Psoas muscle (tissue), 8 donors: Measurements from ENCODE around the gene CACNA2D1. TPM values are rescaled to one million over a fixed set of nuclear protein-coding genes. Genes with fewer than 3 reads are reported as not detected.

Experiments used
- ATAC-seq, 4 donors: fragments of 200-7000 bp; cut with Tn5 transposase; one replicate each; pipeline ENCODE4 v1.9.1; 2020; ENCODE audit warnings: moderate library complexity in 3 of 4, mild to moderate bottlenecking in 2 of 4
- DNase-seq, 2 donors: peaks; one replicate each; pipeline ENCODE4 v3.0.0-alpha.2; 2020
- H3K27ac ChIP-seq: fragments of 200-600 bp; one replicate; pipeline ENCODE4 v1.8.0; 2022
- H3K27me3 ChIP-seq, 3 donors: fragments of 200-600 bp in 1 of 3; one replicate each; pipeline versions ENCODE4 v1.6.1 to v1.8.0; 2013 to 2022; ENCODE audit warnings: low read length in 2 of 3, mild to moderate bottlenecking in 2 of 3, moderate library complexity in 1 of 3; ENCODE audit not compliant: insufficient read depth in 3 of 3
- H3K36me3 ChIP-seq, 2 donors: fragments of 200-600 bp in 1 of 2; one replicate each; pipeline versions ENCODE4 v1.6.1 to v1.8.0; 2013 to 2022; ENCODE audit warnings: low read depth in 1 of 2, mild to moderate bottlenecking in 1 of 2, moderate library complexity in 1 of 2; ENCODE audit not compliant: insufficient read depth in 1 of 2
- H3K4me1 ChIP-seq: fragments of 200-600 bp; one replicate; pipeline ENCODE4 v1.8.0; 2022
- H3K4me3 ChIP-seq: fragments of 200-600 bp; one replicate; pipeline ENCODE4 v1.8.0; 2022; ENCODE audit warnings: mild to moderate bottlenecking
- H3K9me3 ChIP-seq: fragments of 200-600 bp; one replicate; pipeline ENCODE4 v1.8.0; 2022
- WGBS, 3 donors: extraction: QIAGEN DNeasy Blood & Tissue Kit; methylation state at CpG; one replicate each; pipeline versions ENCODE4 v1.1.6 to v1.1.7; 2013; 5-methylcytosine and 5-hydroxymethylcytosine counted together
- intact Hi-C, 2 donors: fragments of 100-400 bp; cut with DNase I; formaldehyde crosslinking; loops; one replicate each; pipeline versions ENCODE4 v1.11.0 to v1.14.2; 2022
- polyA plus RNA-seq, 3 donors: library from polyadenylated mRNA; stranded (reverse); fragments of 200-250 nt; gene quantifications; one replicate each; pipeline ENCODE4 v1.2.3, GENCODE V29; 2013
- total RNA-seq, 4 donors: library from RNA; stranded (reverse); fragmentation: NEBNext Ultra II Directional in 2 of 4; extraction: Animal tissue kit (Norgen Biotek cat#: 25700) in 2 of 4; gene quantifications; one replicate each; pipeline versions ENCODE4 v1.2.1 to v1.2.4, GENCODE V29; 2021 to 2023
- TF ChIP-seq, protein P1 (sequence below): fragments of 200-600 bp; IDR thresholded peaks from one replicate; pipeline ENCODE4 v1.8.0; 2022; ENCODE audit warnings: antibody characterized with exemption
- donor health status: healthy with polysubstance abuse.
- donor health status: DM: no; HTN: no; CAD: no; lungs with moderate emphysema.
- donor health status: Bipolar disorder and iron deficiency.
- donor health status: healthy.
- donor health status: DM: yes; HTN: yes; CAD: no.
- donor health status: DM: no; HTN: no; CAD: no.
- donor health status: DM: no; HTN: no; CAD: no.
- donor health status: DM: yes; HTN: yes; CAD: no.

CACNA2D1 gene
- total and polyA plus RNA-seq, 7 donors: 10.2 to 167 (median 97.5) TPM

- peak overlapping the region; percentile 85 for H3K27ac ChIP-seq
- H3K9me3 ChIP-seq: no peaks in the 10 kb centered on the region
- peak overlapping the region; percentile 48 for H3K4me3 ChIP-seq
- DNase-seq (no peak), ATAC-seq (peak; percentile 86 to 92 (median 88))
- H3K36me3 ChIP-seq: no peaks in the 10 kb centered on the region
- TF ChIP-seq, protein P1, sequence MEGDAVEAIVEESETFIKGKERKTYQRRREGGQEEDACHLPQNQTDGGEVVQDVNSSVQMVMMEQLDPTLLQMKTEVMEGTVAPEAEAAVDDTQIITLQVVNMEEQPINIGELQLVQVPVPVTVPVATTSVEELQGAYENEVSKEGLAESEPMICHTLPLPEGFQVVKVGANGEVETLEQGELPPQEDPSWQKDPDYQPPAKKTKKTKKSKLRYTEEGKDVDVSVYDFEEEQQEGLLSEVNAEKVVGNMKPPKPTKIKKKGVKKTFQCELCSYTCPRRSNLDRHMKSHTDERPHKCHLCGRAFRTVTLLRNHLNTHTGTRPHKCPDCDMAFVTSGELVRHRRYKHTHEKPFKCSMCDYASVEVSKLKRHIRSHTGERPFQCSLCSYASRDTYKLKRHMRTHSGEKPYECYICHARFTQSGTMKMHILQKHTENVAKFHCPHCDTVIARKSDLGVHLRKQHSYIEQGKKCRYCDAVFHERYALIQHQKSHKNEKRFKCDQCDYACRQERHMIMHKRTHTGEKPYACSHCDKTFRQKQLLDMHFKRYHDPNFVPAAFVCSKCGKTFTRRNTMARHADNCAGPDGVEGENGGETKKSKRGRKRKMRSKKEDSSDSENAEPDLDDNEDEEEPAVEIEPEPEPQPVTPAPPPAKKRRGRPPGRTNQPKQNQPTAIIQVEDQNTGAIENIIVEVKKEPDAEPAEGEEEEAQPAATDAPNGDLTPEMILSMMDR: no peak
- intact Hi-C loops: loop anchor here in 1 of 2 donors (10.0 kb wide), 1 partner anchor 98 kb away; no protein-coding TSS in a partner anchor
- H3K4me1 ChIP-seq: peaks cover 58% of the 10 kb centered on the region
- whole genome bisulfite sequencing, 3 donors: 24 to 31% (median 27%) methylated on average over 3 of the region's 3 CpGs
- no peaks in the 10 kb centered on the region for H3K27me3 ChIP-seq
Measured at GRCh38 chr7:82317257-82317721, 126.3 kb downstream of the CACNA2D1 start.

DNA sequence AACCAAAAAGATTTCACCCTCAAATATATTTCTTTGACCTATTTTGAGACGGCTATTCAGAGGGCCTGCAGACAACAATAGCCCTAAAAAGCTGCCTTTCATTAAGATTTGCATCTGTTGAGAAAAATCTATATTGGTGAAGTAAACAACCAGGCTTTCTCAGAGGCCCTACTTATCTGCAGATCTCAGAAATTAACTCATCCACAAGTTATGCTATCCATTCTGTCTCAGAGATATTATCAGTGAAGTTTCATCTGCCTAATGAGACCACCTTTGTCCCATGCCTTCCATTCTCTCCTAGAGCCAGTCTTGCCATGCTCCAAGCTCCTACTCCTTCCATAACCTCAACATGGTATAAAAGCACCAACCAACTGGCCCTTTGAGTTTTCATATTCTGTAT, 130.3 kb downstream of the CACNA2D1 start:
- ATAC-seq (no peak), DNase-seq (no peak)
- Histone ChIP-seq H3K4me1 (peaks cover 37% of the 10 kb centered on the region), H3K36me3 (no peaks in the 10 kb centered on the region), H3K27me3 (no peaks in the 10 kb centered on the region), H3K9me3 (no peaks in the 10 kb centered on the region), H3K27ac (no peak overlapping the region), H3K4me3 (no peak overlapping the region)
- TF ChIP-seq, protein P1: no peak
- 85 to 88% (median 87%) methylated on average over 1 of the region's 1 CpG for WGBS, 3 donors
- intact Hi-C loops: loop anchor here in 1 of 2 donors (10.0 kb wide), 1 partner anchor 102 kb away; no protein-coding TSS in a partner anchor

DNA sequence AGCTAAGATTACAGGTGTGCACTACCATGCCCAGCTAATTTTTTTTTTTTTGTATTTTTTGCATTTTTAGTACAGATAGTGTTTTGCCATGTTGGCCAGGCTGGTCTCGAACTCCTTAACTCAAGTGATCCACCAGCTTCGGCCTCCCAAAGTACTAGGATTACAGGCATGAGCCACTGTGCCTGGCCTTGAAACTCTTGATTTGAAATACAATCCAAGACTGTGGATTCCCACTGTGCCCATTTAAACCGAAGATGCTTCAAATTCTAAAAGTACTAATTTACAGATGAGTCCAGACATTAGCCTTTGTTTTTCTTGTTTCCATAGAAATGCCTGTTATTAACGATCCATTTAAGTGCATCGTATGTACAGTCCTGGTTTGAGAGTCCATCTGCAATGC, 130.9 kb downstream of the CACNA2D1 start:
- Histone ChIP-seq H3K27me3 (no peaks in the 10 kb centered on the region), H3K36me3 (no peaks in the 10 kb centered on the region), H3K4me1 (peaks cover 31% of the 10 kb centered on the region), H3K4me3 (no peak overlapping the region), H3K27ac (no peak overlapping the region), H3K9me3 (no peaks in the 10 kb centered on the region)
- DNase-seq: no peak
- ATAC-seq: no peak
- 68 to 84% (median 80%) methylated on average over 5 of the region's 5 CpGs for WGBS, 3 donors
- intact Hi-C loops: loop anchor here in 1 of 2 donors (10.0 kb wide), 1 partner anchor 102 kb away; no protein-coding TSS in a partner anchor
- TF ChIP-seq, protein P1: no peak

GRCh38 chr7:82305347-82306005, 138.1 kb downstream of the CACNA2D1 start:
- ATAC-seq (no peak), DNase-seq (no peak)
- Histone ChIP-seq H3K27me3 (no peaks in the 10 kb centered on the region), H3K36me3 (no peaks in the 10 kb centered on the region), H3K9me3 (peaks cover 8% of the 10 kb centered on the region), H3K4me1 (no peaks in the 10 kb centered on the region), H3K4me3 (no peak overlapping the region), H3K27ac (no peak overlapping the region)
- TF ChIP-seq, protein P1: no peak
- WGBS, 3 donors: 87 to 93% (median 88%) methylated on average over 4 of the region's 4 CpGs
- intact Hi-C loops: no loop called here
